HG03457 (cell line): ENCODE measurements around the gene KLK10.
"Not testable (repeated sequence)": the region's sequence is repeated elsewhere in the genome, so short reads cannot be mapped to it uniquely, and the experiment has no call there.

Experiments
- ATAC-seq: cut with Tn5 transposase; IDR thresholded peaks from one replicate; pipeline ENCODE4 v1.9.1; 2021; ENCODE audit warnings: moderate number of reproducible peaks; ENCODE audit not compliant: unreplicated experiment

KLK10 gene

GRCh38 chr19:50972795-50973376 is 46.6 kb downstream of the KLK10 start:
- ATAC-seq: no peak

- ATAC-seq: not testable (repeated sequence)
Observed at GRCh38 chr19:50969810-50970209, 49.7 kb downstream of the KLK10 start.

GRCh38 chr19:50969413-50969760 is 50.1 kb downstream of the KLK10 start, which contains the start of gene KLK6:
Gene KLK6 (minus strand): TSS chr19:50969591. CDS start chr19:50968104, 1,487 bp downstream.
- no peak for ATAC-seq

- ATAC-seq: no peak
Observed at GRCh38 chr19:50968716-50969412, 50.6 kb downstream of the KLK10 start.

- no peak for ATAC-seq
Observed at GRCh38 chr19:50967929-50968715, 51.4 kb downstream of the KLK10 start.

GRCh38 chr19:50964266-50964665 is 55.2 kb downstream of the KLK10 start:
- ATAC-seq: no peak

GRCh38 chr19:50963381-50963780 is 56.1 kb downstream of the KLK10 start:
- no peak for ATAC-seq
